SH-SY5Y (cell line): ENCODE data around the gene RGS19.

Source experiments
- GATA2 ChIP-seq: IDR thresholded peaks from 2 replicates; pipeline ENCODE4 v1.6.1; 2011; ENCODE audit warnings: mild to moderate bottlenecking, low read depth, low read length
- GATA3 ChIP-seq: IDR thresholded peaks from 2 replicates; pipeline ENCODE4 v1.6.1; 2011; ENCODE audit warnings: low read depth, mild to moderate bottlenecking, low read length, moderate library complexity

RGS19 gene

DNA sequence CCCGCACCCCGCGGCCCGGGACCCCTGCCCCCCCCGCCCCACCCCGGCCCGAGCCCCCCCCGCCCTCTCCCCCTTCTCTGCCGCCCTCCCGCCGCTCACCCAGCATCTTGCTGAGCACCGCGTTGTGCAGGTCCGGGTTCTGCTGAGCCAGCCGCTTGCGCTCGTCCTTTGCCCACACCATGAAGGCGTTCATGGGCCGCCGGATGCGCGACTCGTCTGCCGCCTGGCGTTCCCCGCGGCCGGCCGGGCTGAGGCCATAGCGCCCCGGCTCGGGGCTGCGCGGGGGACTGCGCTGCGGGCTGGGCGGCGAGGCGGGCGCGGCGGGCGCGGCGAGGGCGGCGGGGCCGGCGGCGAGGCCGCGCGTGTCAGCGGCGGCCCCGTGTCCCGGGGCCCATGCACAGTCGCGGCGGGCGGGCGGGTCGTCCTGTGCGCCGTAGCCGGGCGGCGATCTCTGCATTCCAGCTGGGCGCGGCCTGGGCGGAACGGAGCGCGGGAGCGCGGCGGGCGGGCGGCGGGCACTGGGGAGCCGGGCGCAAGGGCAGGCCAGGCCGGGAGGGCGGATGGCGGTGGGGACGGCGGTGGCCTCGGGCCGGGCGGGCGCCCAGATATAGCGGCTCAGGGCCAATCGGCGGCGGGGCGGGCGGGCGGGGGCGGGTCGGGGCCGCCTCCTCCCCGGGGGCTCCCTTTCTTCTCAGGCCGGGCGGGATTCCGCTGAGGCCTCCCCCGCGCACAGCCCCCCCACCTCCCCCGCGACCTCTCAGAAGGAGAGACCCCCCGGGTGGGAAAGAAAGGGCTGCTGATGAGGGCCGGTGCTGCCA lies 30.0 kb downstream of the RGS19 start, which contains the start of gene SOX18:
TSS of gene SOX18 (minus strand) at position 580 of the 818 bp plus-strand sequence. CDS start at position 457, 123 bp downstream.
- no peak for TF ChIP-seq GATA2
- TF ChIP-seq GATA3: no peak

DNA sequence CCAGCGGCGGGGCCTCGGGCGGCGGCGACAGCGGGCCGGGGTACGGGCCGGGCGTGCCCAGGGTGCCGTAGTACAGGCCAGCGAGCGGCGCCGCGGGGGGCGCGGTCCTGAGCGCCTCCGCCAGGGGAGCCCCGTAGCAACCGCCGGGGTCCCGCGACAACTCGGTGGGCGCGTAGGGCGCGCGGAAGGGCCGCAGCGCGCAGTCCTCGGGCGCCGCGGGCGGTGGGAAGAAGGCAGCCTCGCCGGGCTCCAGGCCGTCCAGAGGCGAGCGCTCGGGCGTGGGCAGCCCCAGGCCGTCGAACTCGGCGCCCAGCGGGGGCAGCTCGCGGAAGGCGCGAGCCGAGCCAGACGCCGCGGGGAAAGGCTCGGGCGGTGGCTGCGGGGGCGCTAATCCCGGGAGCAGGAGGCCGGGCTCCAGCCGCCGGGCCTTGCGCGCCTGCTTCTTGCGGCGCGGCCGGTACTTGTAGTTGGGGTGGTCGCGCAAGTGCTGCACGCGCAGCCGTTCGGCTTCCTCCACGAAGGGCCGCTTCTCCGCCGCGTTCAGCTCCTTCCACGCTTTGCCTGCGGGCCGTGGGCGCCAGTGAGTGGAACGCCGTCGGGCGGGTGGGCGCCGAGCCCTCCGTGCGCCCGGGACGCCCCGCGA lies 30.8 kb downstream of the RGS19 start:
- TF ChIP-seq GATA3 (no peak), GATA2 (no peak)

DNA sequence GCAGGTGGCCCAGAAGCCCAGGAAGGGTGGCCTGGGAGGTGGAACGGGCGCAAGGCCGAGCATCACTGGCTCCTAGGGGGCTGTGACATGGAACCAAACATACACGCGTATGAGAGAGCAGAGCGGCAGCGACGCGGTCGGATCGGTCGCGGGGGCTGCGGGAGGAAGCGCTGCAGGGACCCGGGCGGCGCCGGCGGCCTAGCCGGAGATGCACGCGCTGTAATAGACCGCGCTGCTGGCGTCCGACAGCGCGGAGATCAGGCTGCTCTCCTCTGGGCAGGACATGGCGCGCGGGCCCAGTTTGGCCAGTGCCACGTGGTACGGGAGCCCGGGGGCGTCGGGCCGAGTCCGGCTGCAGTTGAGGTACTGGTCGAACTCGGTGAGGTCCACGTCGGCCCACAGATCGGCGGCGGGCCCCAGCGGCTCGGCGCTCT lies 31.3 kb downstream of the RGS19 start:
- TF ChIP-seq GATA3: no peak
- no peak for TF ChIP-seq GATA2

DNA sequence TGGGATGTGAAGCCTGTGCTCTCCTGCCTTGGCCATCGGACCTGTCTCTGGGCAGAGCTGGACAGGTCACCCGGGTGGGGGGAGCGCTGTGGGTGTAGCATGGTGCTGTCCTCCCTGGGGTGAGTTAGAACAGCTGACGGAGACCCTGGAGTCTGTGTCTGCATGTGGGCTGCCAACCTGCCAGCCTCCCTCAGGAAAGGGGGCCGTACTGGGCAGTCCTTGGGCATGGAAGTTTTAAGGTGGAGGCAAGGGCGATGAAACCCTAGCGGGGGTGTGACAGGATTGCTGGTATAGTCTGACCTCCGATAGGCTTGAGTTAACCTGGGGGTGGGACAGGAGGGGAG lies 32.3 kb downstream of the RGS19 start:
- no peak for TF ChIP-seq GATA3
- no peak for TF ChIP-seq GATA2

DNA sequence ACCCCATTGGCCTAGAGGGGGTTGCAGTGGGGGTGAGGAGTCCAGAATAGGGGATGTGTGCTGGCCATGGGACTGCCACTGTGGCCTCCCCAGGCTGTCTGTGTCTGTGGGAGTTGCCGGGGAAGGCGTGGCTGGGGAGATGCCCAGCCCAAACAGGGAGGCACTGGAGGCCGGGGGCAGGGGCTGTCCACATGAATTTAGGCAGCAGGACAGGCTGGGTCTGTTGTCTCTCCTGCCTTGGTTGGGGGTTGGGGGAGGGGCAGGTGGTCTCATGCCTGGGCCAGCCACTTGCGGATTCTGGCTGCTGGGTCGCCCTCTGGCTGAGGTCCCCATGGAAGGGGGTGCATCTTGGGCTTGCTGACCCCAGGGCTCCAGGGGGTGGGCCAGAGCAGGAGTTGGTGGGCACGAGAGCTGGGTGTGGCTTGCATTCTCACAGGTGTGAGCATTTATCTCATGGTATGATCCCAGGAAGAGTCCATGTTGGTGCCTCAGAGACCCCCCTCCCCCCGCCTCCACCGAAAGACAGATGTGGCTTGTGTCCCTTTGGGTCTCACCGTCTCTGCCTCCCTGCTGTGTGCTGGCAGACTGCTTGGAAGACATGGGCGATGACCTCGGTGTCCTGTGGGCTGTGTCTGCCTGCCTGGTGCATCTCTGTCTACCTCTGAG lies 33.8 kb downstream of the RGS19 start:
- no peak for TF ChIP-seq GATA3
- TF ChIP-seq GATA2: no peak

DNA sequence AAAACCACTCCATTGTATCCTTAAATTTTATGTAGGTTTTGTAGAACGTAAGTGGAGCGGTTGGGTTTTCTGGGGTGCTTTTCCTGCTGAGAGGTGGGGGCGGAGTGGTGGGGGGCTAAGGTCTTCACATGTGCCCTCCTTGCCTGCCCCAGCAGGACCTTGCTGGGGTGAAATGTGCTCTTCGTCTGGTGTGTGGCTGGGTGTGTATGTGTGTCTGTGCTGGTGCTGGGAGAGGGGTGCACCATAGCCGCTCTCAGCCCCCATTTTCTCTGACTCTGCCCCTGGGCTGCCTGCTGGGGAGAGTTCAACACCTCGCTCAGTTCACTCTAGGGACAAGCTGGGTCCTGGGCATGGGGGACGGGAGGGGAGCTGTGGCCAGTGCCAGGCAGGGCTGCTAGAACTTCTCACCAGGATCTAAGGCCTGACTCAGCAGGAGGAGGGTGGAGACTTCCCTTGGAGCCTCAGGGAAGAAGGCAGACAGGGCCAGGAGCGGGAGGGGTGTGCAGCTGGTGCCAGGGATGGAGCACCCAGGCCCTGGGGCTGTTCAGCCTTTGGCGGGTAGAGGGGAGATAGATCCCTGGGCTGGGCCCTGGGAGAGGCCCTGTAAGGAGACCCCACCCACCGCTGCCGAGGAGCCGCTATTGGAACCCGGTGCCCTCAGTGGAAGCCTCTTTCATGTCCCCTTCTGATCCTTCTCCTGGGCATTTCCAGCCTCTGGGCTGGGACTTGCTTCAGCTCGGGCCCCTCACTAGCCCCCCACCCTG lies 34.7 kb downstream of the RGS19 start:
- TF ChIP-seq GATA3: no peak
- TF ChIP-seq GATA2: no peak

DNA sequence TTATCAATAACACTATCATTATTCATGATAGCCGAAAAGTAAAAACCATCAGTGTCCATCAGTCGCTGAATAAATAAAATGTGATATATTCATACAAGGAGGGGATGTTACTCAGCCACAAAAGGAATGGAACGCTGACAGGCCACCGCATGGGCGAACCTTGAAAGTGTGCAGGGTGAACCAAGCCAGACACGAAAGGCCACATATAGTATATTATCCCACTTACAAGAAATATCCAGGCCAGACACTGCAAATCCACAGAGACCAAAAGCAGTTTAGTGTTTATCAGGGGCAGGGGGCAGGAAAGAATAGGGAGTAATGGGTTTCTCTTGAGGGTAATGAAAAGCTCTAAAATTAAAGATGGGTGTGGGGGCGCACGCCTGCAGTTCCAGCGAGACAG lies 35.5 kb downstream of the RGS19 start:
- TF ChIP-seq GATA2 (no peak), GATA3 (no peak)

DNA sequence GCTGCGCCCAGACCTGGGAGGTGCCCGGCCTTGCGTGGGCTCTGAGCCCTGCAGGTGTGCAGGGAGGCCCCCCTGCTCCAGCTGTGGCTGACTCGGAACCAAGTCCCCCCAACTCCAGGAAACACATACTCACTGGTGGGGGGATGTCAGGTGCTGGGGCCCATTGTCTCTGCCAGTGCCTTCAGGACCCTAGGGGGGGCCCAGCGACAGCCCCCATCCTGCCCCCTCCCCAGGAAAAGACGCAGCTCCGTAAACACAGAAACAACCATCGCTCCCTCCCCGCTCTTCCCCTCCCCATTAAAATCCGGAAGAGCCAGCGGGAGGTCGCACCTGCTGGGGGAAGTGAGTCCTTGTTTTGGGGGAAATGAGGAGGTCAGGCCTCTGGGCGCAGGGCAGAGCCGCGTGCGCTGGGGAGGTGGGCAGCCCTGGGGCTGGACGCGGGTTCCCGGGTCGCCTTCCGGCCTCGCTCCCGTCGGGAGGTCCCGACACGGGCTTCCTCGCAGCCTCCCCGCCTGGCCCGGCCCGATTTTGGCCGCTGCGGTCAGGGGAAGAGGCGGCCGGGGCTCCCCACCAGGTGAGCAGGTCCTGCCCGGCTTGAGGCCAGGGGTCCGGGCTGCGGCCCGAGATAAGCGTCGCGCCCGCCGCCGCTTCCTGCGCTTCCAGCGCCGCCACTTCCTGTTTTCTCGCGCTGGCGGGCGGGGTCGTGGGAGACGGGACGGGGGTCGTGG lies 37.1 kb downstream of the RGS19 start:
- TF ChIP-seq GATA3: no peak

DNA sequence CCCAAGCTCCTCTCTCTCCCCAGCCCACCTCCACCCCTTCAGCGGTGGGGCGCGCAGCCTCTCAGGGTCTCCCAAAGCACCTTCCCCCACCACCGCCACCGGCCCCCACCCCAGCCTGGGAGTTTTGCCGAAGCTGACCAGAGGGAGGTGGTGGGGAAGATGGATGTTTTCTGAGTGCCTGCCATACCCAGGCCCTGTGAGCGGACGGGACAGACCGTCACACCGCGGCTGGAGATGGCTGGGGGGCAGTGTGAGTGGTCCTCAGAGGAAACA lies 37.6 kb downstream of the RGS19 start:
- TF ChIP-seq GATA2 (no peak), GATA3 (no peak)

DNA sequence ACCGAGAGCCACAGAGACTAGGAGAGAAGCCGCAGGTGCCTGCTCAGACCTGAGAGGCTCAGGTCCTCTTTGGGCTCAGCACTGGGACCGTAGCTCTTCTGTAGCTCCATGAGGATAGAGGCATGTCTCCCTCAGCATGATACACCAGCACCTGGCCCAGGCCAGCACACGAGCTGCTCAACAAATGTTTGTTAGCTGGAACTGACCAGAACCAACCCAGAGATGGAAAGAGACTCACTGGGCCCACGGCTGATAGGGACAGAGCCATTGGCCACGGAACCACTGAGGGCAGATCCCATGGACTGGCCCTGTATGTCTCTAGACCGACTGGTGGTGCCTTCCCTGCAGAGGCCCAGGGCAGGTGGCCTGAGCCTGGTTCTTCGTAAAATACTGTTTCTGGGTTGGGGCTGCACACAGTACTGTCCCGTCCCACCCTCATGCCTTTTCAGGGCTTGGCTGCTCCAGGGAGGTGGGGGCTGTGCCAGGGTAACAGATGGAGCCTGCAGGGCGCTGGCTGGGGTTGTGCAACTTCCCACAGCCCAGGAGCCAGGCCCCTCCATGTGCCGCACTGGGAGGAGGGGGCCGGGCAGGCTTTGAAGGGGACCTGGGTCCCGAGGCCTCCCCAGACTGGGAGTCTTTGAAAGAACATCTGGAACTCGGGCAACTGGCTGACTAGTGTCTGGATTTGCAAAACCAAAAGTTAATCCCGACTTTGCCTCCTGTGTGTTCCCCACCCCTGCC lies 38.1 kb downstream of the RGS19 start:
- TF ChIP-seq GATA3: no peak
- TF ChIP-seq GATA2: no peak

DNA sequence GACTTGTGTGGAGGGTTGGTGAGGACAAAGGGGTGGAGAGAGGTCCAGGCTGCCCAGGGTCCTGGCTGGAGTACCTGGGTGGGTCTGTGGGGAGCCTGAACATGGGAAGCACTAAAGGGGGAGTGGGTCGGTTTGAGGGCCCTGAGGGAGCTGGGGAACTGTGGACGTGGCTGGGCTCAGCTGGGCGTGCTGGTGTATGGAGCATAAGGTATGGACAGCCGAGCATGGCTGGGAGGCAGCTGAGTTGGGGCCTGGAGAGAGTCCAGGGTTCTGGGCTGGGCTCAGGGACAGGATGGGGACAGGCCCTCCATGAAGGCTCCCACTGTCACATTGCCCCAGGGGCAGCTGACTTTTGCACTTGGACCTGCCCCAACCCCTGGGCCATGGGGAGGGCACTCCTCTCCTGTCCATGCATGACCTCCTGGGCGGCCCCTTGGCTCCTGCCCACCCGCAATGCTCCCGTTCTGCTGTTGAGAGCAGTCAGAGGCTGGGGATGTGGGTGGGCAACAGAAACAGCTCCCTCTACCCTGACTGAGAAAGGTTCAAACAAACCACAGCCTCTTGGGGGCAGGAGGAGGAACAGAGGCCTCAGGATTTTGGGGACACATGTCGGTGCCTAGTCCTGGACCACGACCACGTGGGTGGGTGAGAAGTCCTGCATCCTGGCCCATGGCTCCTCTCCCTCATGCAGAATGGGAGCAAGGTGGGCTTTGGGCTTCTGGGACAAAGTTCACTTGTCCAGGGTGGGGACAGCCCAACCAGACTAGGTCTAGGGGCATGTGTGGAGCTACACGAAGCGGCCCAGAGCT lies 38.9 kb downstream of the RGS19 start:
- no peak for TF ChIP-seq GATA3

DNA sequence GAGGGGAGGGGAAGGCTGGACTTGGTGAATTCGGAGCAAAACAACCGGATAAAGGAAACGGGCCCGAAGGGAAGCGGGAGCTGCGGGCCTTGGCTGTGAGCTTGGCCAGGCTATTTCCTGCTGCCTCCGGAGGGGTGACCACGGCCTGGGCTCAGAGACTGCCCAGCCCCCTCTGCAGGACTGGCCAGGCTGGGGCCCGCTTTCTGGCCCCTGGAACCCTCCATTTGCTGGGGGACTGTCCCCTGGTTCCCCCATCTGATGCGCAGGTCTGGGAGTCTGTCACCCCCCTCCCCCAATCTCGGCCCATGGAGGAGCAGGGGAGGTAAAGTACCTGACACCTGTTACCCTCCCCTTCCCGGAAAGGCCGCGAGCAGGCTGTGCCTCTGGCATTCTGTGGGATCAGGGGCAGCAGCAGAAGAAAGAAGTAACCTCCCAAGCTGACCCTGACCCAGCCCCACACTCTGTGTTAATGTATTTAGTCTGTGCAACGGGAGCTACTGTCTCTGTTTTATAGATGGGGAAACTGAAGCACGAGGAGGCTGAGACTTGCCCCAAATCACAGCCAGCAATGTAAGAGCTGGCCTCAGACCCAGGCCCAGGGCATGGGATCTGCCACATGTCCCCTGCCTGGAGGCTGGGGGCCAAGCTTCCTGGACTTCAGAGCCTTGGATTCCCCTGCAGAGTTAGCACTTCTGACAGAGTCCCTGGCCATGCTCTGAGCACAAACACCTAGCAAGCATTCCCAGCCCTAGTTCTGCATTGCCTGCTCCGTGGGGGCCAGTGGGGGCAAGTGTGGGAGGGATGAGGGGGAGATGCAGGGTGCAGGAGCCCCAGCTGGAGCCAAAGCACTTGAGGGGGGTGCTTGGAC lies 39.8 kb downstream of the RGS19 start:
- no peak for TF ChIP-seq GATA2
